Ectodermal cell (in vitro differentiated cells): ENCODE results near the gene MYO5B.

Experiments
- H3K27ac ChIP-seq: 2 replicates; pipeline ENCODE4 v1.7.0; 2013; ENCODE audit warnings: mild to moderate bottlenecking, low read depth, low read length; ENCODE audit not compliant: insufficient read depth, poor library complexity, severe bottlenecking
- H3K27me3 ChIP-seq: 2 replicates; pipeline ENCODE4 v1.7.0; 2013; ENCODE audit warnings: mild to moderate bottlenecking, low read length; ENCODE audit not compliant: insufficient read depth, control insufficient read depth, poor library complexity, severe bottlenecking
- H3K36me3 ChIP-seq: one replicate; pipeline ENCODE4 v1.7.0; 2013; ENCODE audit warnings: low read length; ENCODE audit not compliant: control insufficient read depth, insufficient read depth
- H3K4me1 ChIP-seq: one replicate; pipeline ENCODE4 v1.7.0; 2013; ENCODE audit warnings: low read length; ENCODE audit not compliant: control insufficient read depth, insufficient read depth
- H3K4me3 ChIP-seq: 2 replicates; pipeline ENCODE4 v1.7.0; 2013; ENCODE audit warnings: low read depth, low read length, control low read depth; ENCODE audit not compliant: insufficient read depth
- H3K9me3 ChIP-seq: 2 replicates; pipeline ENCODE4 v1.7.0; 2013; ENCODE audit warnings: mild to moderate bottlenecking, low read length, moderate library complexity; ENCODE audit not compliant: control insufficient read depth
- WGBS, 2 experiments: methylation state at CpG; one replicate each; pipeline ENCODE4 v1.1.7; 2013; ENCODE audit warnings: missing lambda C conversion rate in 2 of 2; 5-methylcytosine and 5-hydroxymethylcytosine counted together

MYO5B gene

GRCh38 chr18:50076277-50076676 is 118.7 kb downstream of the MYO5B start:
- Histone ChIP-seq H3K9me3 (no peaks in the 10 kb centered on the region), H3K27ac (no peak overlapping the region)

GRCh38 chr18:50075772-50076171 is 119.2 kb downstream of the MYO5B start:
- WGBS, 2 experiments: 88 to 95% methylated on average over 4 of the region's 4 CpGs
- H3K27ac ChIP-seq: no peak overlapping the region
- no peaks in the 10 kb centered on the region for H3K9me3 ChIP-seq
- peaks cover 6% of the 10 kb centered on the region for H3K4me1 ChIP-seq
- no peaks in the 10 kb centered on the region for H3K36me3 ChIP-seq
- H3K27me3 ChIP-seq: no peaks in the 10 kb centered on the region
- H3K4me3 ChIP-seq: no peak overlapping the region

More at GRCh38 chr18:50076277-50076676, 118.7 kb downstream of the MYO5B start:
- H3K36me3 ChIP-seq: no peaks in the 10 kb centered on the region
- no peaks in the 10 kb centered on the region for H3K27me3 ChIP-seq
- peaks cover 6% of the 10 kb centered on the region for H3K4me1 ChIP-seq
- 90 to 94% methylated on average over 6 of the region's 6 CpGs for WGBS, 2 experiments
- H3K4me3 ChIP-seq: no peak overlapping the region

- no peak overlapping the region for H3K4me3 ChIP-seq
- H3K36me3 ChIP-seq: no peaks in the 10 kb centered on the region
- H3K4me1 ChIP-seq: peaks cover 6% of the 10 kb centered on the region
- no peaks in the 10 kb centered on the region for H3K9me3 ChIP-seq
- H3K27me3 ChIP-seq: no peaks in the 10 kb centered on the region
- 68 to 72% methylated on average over 5 of the region's 5 CpGs for WGBS, 2 experiments
- H3K27ac ChIP-seq: no peak overlapping the region
Measured at GRCh38 chr18:50074404-50074803, 120.5 kb downstream of the MYO5B start.

GRCh38 chr18:50073319-50073718 is 121.6 kb downstream of the MYO5B start:
- Histone ChIP-seq H3K9me3 (no peaks in the 10 kb centered on the region), H3K27me3 (no peaks in the 10 kb centered on the region), H3K4me1 (peaks cover 6% of the 10 kb centered on the region), H3K4me3 (no peak overlapping the region), H3K27ac (no peak overlapping the region), H3K36me3 (no peaks in the 10 kb centered on the region)
- 90 to 95% methylated on average over 2 of the region's 2 CpGs for WGBS, 2 experiments

- H3K27ac ChIP-seq: no peak overlapping the region
- no peaks in the 10 kb centered on the region for H3K27me3 ChIP-seq
- H3K36me3 ChIP-seq: no peaks in the 10 kb centered on the region
- no peaks in the 10 kb centered on the region for H3K9me3 ChIP-seq
- peaks cover 6% of the 10 kb centered on the region for H3K4me1 ChIP-seq
- WGBS, 2 experiments: 87 to 91% methylated on average over 2 of the region's 2 CpGs
- H3K4me3 ChIP-seq: no peak overlapping the region
Measured at GRCh38 chr18:50072146-50072545, 122.8 kb downstream of the MYO5B start.

GRCh38 chr18:50071397-50071796 is 123.5 kb downstream of the MYO5B start:
- no peaks in the 10 kb centered on the region for H3K9me3 ChIP-seq
- H3K4me1 ChIP-seq: peaks cover 6% of the 10 kb centered on the region
- WGBS, 2 experiments: 96% methylated on average over 4 of the region's 4 CpGs
- no peak overlapping the region for H3K4me3 ChIP-seq
- H3K36me3 ChIP-seq: no peaks in the 10 kb centered on the region
- H3K27ac ChIP-seq: no peak overlapping the region
- no peaks in the 10 kb centered on the region for H3K27me3 ChIP-seq

- Histone ChIP-seq H3K9me3 (no peaks in the 10 kb centered on the region), H3K4me1 (no peaks in the 10 kb centered on the region), H3K27ac (no peak overlapping the region), H3K27me3 (no peaks in the 10 kb centered on the region), H3K36me3 (no peaks in the 10 kb centered on the region), H3K4me3 (no peak overlapping the region)
- 89 to 90% methylated on average over 3 of the region's 3 CpGs for WGBS, 2 experiments
Measured at GRCh38 chr18:50069422-50069821, 125.5 kb downstream of the MYO5B start.

GRCh38 chr18:50065527-50065926 is 129.4 kb downstream of the MYO5B start:
- Histone ChIP-seq H3K36me3 (no peaks in the 10 kb centered on the region), H3K4me3 (no peak overlapping the region), H3K4me1 (no peaks in the 10 kb centered on the region), H3K27me3 (no peaks in the 10 kb centered on the region), H3K9me3 (no peaks in the 10 kb centered on the region), H3K27ac (no peak overlapping the region)
- WGBS, 2 experiments: 93 to 96% methylated on average over 4 of the region's 4 CpGs

GRCh38 chr18:50065039-50065438 is 129.9 kb downstream of the MYO5B start:
- Histone ChIP-seq H3K4me3 (no peak overlapping the region), H3K36me3 (no peaks in the 10 kb centered on the region), H3K9me3 (no peaks in the 10 kb centered on the region), H3K27me3 (no peaks in the 10 kb centered on the region), H3K27ac (no peak overlapping the region), H3K4me1 (no peaks in the 10 kb centered on the region)
- 94 to 95% methylated on average over 3 of the region's 3 CpGs for WGBS, 2 experiments

- Histone ChIP-seq H3K27ac (no peak overlapping the region), H3K4me1 (no peaks in the 10 kb centered on the region)
Measured at GRCh38 chr18:50061876-50062517, 132.9 kb downstream of the MYO5B start.

GRCh38 chr18:50060822-50061221 is 134.1 kb downstream of the MYO5B start:
- Histone ChIP-seq H3K27ac (no peak overlapping the region), H3K4me3 (no peak overlapping the region), H3K27me3 (no peaks in the 10 kb centered on the region), H3K9me3 (no peaks in the 10 kb centered on the region), H3K4me1 (no peaks in the 10 kb centered on the region), H3K36me3 (no peaks in the 10 kb centered on the region)
- whole genome bisulfite sequencing, 2 experiments: 100% methylated on average over 2 of the region's 2 CpGs

More at GRCh38 chr18:50061876-50062517, 132.9 kb downstream of the MYO5B start:
- Histone ChIP-seq H3K36me3 (no peaks in the 10 kb centered on the region), H3K4me3 (no peak overlapping the region), H3K9me3 (no peaks in the 10 kb centered on the region), H3K27me3 (no peaks in the 10 kb centered on the region)
- 94 to 97% methylated on average over 4 of the region's 4 CpGs for WGBS, 2 experiments
